HEK293 (cell line): ENCODE results near the gene IBSP.

Source experiments
- CTCF ChIP-seq: fragments of 450-650 bp; formaldehyde crosslinking; IDR thresholded peaks from 2 replicates; pipeline ENCODE4 v1.5.1; 2016; ENCODE audit warnings: missing biosample characterization, missing genetic modification characterization
- ZNF341 ChIP-seq: fragments of 450-650 bp; formaldehyde crosslinking; IDR thresholded peaks from 2 replicates; pipeline ENCODE4; 2016; ENCODE audit warnings: low read depth, missing biosample characterization, missing genetic modification characterization
- ZNF433 ChIP-seq: fragments of 450-650 bp; formaldehyde crosslinking; IDR thresholded peaks from 2 replicates; pipeline ENCODE4 v1.5.1; 2016; ENCODE audit warnings: missing biosample characterization, missing genetic modification characterization, low read depth

DNA sequence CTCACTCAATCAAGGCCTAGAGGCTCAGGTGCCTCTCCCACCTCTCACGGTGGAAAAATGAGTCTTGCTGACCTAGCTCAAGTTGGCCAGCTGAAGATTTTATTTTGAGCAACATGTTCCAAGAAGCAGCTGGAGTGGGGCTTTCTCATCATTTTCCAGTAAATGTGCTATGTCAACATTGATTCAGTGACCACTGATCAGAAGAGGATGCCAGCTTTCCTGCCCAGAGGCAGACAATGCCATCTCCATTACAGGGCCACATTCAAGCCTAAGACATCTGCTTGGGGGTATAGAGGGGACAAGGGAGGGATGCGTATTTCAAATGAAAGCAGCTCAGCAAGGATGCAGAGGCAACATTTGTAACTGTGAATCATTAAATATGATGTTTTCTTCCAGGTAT lies 36.4 kb downstream of the IBSP start:
- TF ChIP-seq ZNF433 (tag by site-specific recombination) (no peak), ZNF341 (no peak), CTCF (no peak)
